Stimulated activated naive CD8-positive, alpha-beta T cell treated with anti-CD3 and anti-CD28 coated beads, Interleukin-15, Interleukin-2, amounts not matched to agents 100 ng/mL and 50 ng/mL, for 24 hours (primary cell): ENCODE data around the gene TLE7.

Source experiments
- H3K27ac Mint-ChIP-seq: one replicate; pipeline ENCODE4 v1.8.0; 2021; ENCODE audit warnings: mild to moderate bottlenecking, mixed read lengths
- H3K27me3 Mint-ChIP-seq: one replicate; pipeline ENCODE4 v1.8.0; 2021; ENCODE audit warnings: mixed read lengths
- H3K36me3 Mint-ChIP-seq: one replicate; pipeline ENCODE4 v1.8.0; 2021; ENCODE audit warnings: low read depth, mixed read lengths
- H3K4me1 Mint-ChIP-seq: one replicate; pipeline ENCODE4 v1.8.0; 2021; ENCODE audit warnings: low read depth, mixed read lengths
- H3K4me3 Mint-ChIP-seq: one replicate; pipeline ENCODE4 v1.8.0; 2021; ENCODE audit warnings: mild to moderate bottlenecking, mixed read lengths
- H3K9me3 Mint-ChIP-seq: one replicate; pipeline ENCODE4 v1.8.0; 2021; ENCODE audit warnings: mixed read lengths

TLE7 gene

GRCh38 chr16:71461686-71462648 lies 20.1 kb upstream of the TLE7 start, which contains the start of gene ZNF23:
TSS of gene ZNF23 (minus strand) at chr16:71462247. CDS start at chr16:71456796, 5,451 bp downstream.
- Mint-ChIP-seq H3K27ac (peak within 1 kb of the TSS; percentile 95), H3K27me3 (no peaks in the 10 kb centered on the region), H3K9me3 (no peaks in the 10 kb centered on the region), H3K4me3 (peak within 1 kb of the TSS; percentile 97), H3K36me3 (no peaks in the 10 kb centered on the region), H3K4me1 (peaks cover 29% of the 10 kb centered on the region)

GRCh38 chr16:71460941-71461340 lies 19.1 kb upstream of the TLE7 start:
- Mint-ChIP-seq H3K4me1 (peaks cover 29% of the 10 kb centered on the region), H3K36me3 (peaks cover 8% of the 10 kb centered on the region), H3K9me3 (no peaks in the 10 kb centered on the region), H3K27me3 (no peaks in the 10 kb centered on the region), H3K4me3 (peak overlapping the region; percentile 97), H3K27ac (no peak overlapping the region)

- Mint-ChIP-seq H3K4me1 (peaks cover 29% of the 10 kb centered on the region), H3K9me3 (no peaks in the 10 kb centered on the region), H3K36me3 (peaks cover 13% of the 10 kb centered on the region), H3K27ac (no peak overlapping the region), H3K4me3 (peak overlapping the region; percentile 97), H3K27me3 (no peaks in the 10 kb centered on the region)
These were observed 18.4 kb upstream of the TLE7 start for GRCh38 chr16:71460236-71460635.

- Mint-ChIP-seq H3K27ac (no peak overlapping the region), H3K4me3 (no peak overlapping the region), H3K36me3 (peaks cover 20% of the 10 kb centered on the region), H3K4me1 (peaks cover 29% of the 10 kb centered on the region), H3K9me3 (no peaks in the 10 kb centered on the region), H3K27me3 (no peaks in the 10 kb centered on the region)
These were observed 17.7 kb upstream of the TLE7 start for GRCh38 chr16:71459510-71459909.

GRCh38 chr16:71456801-71457200 lies 14.9 kb upstream of the TLE7 start:
- H3K27me3 Mint-ChIP-seq: no peaks in the 10 kb centered on the region
- peaks cover 4% of the 10 kb centered on the region for H3K9me3 Mint-ChIP-seq
- H3K36me3 Mint-ChIP-seq: peaks cover 47% of the 10 kb centered on the region
- H3K4me3 Mint-ChIP-seq: no peak overlapping the region
- H3K27ac Mint-ChIP-seq: no peak overlapping the region
- H3K4me1 Mint-ChIP-seq: peaks cover 15% of the 10 kb centered on the region

GRCh38 chr16:71453036-71453435 lies 11.2 kb upstream of the TLE7 start:
- no peaks in the 10 kb centered on the region for H3K4me1 Mint-ChIP-seq
- peaks cover 85% of the 10 kb centered on the region for H3K36me3 Mint-ChIP-seq
- no peak overlapping the region for H3K27ac Mint-ChIP-seq
- no peaks in the 10 kb centered on the region for H3K27me3 Mint-ChIP-seq
- H3K9me3 Mint-ChIP-seq: peaks cover 31% of the 10 kb centered on the region
- no peak overlapping the region for H3K4me3 Mint-ChIP-seq

- no peak overlapping the region for H3K4me3 Mint-ChIP-seq
- H3K36me3 Mint-ChIP-seq: peaks cover 76% of the 10 kb centered on the region
- no peaks in the 10 kb centered on the region for H3K4me1 Mint-ChIP-seq
- no peaks in the 10 kb centered on the region for H3K27me3 Mint-ChIP-seq
- no peak overlapping the region for H3K27ac Mint-ChIP-seq
- peaks cover 50% of the 10 kb centered on the region for H3K9me3 Mint-ChIP-seq
These were observed 7.2 kb upstream of the TLE7 start for GRCh38 chr16:71449020-71449419.

GRCh38 chr16:71448274-71448866 lies 6.5 kb upstream of the TLE7 start:
- Mint-ChIP-seq H3K4me3 (no peak overlapping the region), H3K9me3 (peaks cover 54% of the 10 kb centered on the region), H3K36me3 (peaks cover 70% of the 10 kb centered on the region), H3K27ac (no peak overlapping the region), H3K27me3 (no peaks in the 10 kb centered on the region), H3K4me1 (no peaks in the 10 kb centered on the region)

- peaks cover 10% of the 10 kb centered on the region for H3K27me3 Mint-ChIP-seq
- H3K36me3 Mint-ChIP-seq: peaks cover 23% of the 10 kb centered on the region
- H3K27ac Mint-ChIP-seq: no peak overlapping the region
- no peaks in the 10 kb centered on the region for H3K4me1 Mint-ChIP-seq
- peaks cover 30% of the 10 kb centered on the region for H3K9me3 Mint-ChIP-seq
- no peak overlapping the region for H3K4me3 Mint-ChIP-seq
These were observed 1.9 kb upstream of the TLE7 start for GRCh38 chr16:71443714-71444113.

GRCh38 chr16:71441348-71442050 lies 355 bp downstream of the TLE7 start:
- Mint-ChIP-seq H3K9me3 (peaks cover 17% of the 10 kb centered on the region), H3K4me1 (no peaks in the 10 kb centered on the region), H3K4me3 (no peak overlapping the region), H3K36me3 (peaks cover 7% of the 10 kb centered on the region), H3K27ac (no peak overlapping the region), H3K27me3 (peaks cover 25% of the 10 kb centered on the region)

- Mint-ChIP-seq H3K36me3 (peaks cover 4% of the 10 kb centered on the region), H3K27ac (no peak overlapping the region), H3K4me1 (no peaks in the 10 kb centered on the region)
These were observed 1.0 kb downstream of the TLE7 start for GRCh38 chr16:71440669-71441347.

GRCh38 chr16:71439523-71439922 lies 2.3 kb downstream of the TLE7 start:
- Mint-ChIP-seq H3K27ac (no peak overlapping the region), H3K27me3 (peaks cover 29% of the 10 kb centered on the region), H3K4me1 (no peaks in the 10 kb centered on the region), H3K9me3 (peaks cover 8% of the 10 kb centered on the region), H3K4me3 (no peak overlapping the region), H3K36me3 (no peaks in the 10 kb centered on the region)

More at GRCh38 chr16:71440669-71441347, 1.0 kb downstream of the TLE7 start:
- Mint-ChIP-seq H3K4me3 (no peak overlapping the region), H3K9me3 (peaks cover 15% of the 10 kb centered on the region), H3K27me3 (peaks cover 26% of the 10 kb centered on the region)

- Mint-ChIP-seq H3K27me3 (peaks cover 29% of the 10 kb centered on the region), H3K27ac (no peak overlapping the region), H3K4me3 (no peak overlapping the region)
These were observed 5.4 kb downstream of the TLE7 start for GRCh38 chr16:71436473-71436872.

GRCh38 chr16:71432906-71433305 lies 8.9 kb downstream of the TLE7 start:
- Mint-ChIP-seq H3K27me3 (peaks cover 29% of the 10 kb centered on the region), H3K9me3 (no peaks in the 10 kb centered on the region), H3K36me3 (no peaks in the 10 kb centered on the region), H3K27ac (no peak overlapping the region), H3K4me1 (no peaks in the 10 kb centered on the region), H3K4me3 (no peak overlapping the region)

More at GRCh38 chr16:71436473-71436872, 5.4 kb downstream of the TLE7 start:
- H3K9me3 Mint-ChIP-seq: no peaks in the 10 kb centered on the region
- no peaks in the 10 kb centered on the region for H3K36me3 Mint-ChIP-seq
- no peaks in the 10 kb centered on the region for H3K4me1 Mint-ChIP-seq
